NCI-H748 treated with DMSO at 0.1 percent for 48 hours (cell line): ENCODE data around the gene ABLIM3.

Experiments
- DNase-seq: peaks from one replicate; lab custom pipeline; 2025; lab: John Stamatoyannopoulos, UW

ABLIM3 gene

DNA sequence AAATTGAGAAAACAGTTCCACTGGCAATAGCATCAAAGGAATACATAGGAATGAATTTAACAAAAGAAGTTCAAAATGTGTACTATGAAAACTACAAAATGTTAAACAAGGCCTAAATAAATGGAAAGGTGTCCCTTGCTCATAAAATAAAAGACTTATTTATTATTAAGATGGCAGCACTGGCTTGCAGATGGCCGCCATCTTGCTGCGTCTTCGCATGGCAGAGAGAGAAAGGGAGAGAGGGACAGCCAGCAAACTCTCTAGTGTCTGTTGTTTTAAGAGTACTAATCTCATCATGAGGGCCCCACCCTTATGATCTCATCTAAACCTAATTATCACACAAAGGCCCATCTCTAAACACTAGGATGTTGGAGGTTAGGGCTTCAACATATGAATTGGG lies 47.1 kb downstream of the ABLIM3 start:
- no peak for DNase-seq

GRCh38 chr5:149195337-149195887 lies 54.1 kb downstream of the ABLIM3 start:
- DNase-seq: no peak

DNA sequence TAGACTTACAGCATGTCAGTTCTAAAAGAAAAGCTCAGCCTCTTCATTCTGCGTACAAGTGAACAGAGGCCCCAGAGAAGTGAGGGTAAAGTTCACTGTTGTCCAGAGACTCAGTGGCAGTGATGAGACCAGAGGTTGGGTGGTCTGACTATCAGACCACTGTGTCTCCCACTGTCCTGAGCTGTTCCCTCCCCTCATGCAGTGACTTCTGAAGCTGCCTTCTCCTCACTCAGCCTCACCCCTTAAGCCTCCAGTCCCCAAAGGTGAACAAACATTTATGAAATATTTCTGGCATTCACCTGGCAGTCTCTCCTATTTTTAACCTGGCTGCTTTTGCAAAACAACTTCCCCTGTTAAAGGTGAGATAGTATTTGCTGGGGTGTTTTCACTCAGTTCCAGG lies 54.7 kb downstream of the ABLIM3 start:
- DNase-seq: no peak

GRCh38 chr5:149198148-149198547 lies 56.9 kb downstream of the ABLIM3 start:
- DNase-seq: no peak

- no peak for DNase-seq
Measured at GRCh38 chr5:149200355-149200754, 59.1 kb downstream of the ABLIM3 start.

DNA sequence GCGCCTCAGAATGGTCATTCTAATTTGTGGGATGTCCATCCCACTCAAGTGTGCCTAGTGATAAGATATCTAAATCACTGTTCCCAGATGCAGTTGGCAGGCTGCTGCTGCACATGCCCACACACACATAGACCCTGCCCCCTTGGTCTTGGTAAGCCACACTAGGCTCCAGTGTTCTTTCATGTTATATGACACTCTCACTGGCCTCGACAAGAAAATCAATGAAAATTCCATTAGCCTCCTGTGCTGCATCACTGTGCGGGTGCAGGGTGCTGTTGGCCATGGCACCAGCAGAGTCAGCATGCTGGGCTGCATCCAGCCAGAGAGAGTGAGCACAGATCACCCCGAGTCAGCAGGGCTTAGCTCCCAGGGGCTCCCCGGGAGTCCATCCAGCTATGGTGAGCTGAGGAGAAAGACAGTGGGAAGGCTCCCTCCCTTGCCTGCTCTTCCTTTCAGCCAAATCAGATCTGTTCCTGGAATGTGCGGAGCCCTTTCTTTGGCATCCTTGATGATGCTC lies 59.9 kb downstream of the ABLIM3 start:
- DNase-seq: no peak

- no peak for DNase-seq
Measured at GRCh38 chr5:149202910-149203451, 61.7 kb downstream of the ABLIM3 start.

DNA sequence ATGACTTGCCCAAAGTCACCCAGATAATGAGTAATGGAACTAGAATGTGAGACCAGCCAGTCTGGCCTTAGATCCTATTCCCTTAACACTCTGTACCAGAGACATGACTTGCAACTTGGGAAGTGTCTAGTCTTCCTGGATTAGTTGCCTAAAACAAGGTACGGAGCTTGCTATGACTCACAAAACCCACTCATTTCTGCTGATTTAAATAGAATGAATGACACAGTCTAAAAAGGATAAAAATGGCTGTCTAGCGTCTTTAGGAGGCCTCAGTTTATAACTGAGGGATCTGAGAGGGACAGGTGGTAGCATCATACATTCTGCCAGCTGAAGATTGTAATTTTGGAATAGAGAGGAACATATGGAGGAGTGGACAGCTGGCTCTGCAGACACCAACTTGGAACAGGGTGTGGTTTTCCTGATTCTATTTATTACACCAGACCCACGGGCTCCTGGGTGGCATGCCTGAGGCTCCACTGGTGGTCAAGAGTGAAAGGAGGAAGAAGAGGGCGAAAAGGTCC lies 62.7 kb downstream of the ABLIM3 start:
- DNase-seq: no peak

DNA sequence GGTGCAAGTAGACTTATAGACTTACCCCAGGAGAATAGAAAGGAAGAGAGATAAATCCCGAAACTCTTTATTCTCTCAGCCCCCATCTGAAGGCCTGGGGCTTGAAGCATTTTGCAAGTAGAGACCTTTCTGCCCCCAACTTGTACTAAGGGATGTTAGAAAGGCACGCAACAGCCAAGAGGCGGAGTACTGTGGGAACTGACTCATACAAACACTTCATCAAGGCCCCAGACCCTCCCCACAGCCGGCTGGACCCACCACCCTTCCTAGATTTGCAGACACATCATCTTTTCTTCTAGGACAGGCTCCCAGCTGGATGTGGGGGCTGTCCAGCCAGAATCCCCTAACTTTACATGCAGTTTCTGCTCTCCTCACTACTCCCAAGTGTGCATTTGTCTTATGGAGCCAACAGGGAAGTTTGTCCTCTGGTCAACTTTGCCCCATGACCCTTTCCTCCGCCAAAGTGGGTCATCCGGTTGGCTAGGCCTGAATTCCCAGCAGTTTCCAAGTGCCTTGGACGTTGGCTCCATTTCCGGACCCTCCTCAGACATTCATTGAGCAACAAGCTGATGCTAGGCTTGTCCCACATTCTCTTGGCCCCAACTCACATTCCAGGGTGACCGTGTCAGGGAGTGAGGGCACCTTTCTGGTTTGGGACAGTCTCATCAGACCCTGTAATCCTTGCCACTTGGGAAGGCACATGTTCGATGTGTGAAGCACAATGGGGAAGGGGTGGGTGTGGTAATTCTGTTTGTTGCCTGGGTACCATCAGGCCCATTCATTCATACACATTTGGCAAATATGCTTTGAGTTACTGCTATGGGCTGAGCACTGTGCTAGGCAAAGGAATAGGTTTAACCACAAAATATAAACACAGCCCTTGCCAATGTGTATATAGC lies 64.6 kb downstream of the ABLIM3 start:
- no peak for DNase-seq

GRCh38 chr5:149206524-149207141 lies 65.3 kb downstream of the ABLIM3 start:
- DNase-seq: no peak

DNA sequence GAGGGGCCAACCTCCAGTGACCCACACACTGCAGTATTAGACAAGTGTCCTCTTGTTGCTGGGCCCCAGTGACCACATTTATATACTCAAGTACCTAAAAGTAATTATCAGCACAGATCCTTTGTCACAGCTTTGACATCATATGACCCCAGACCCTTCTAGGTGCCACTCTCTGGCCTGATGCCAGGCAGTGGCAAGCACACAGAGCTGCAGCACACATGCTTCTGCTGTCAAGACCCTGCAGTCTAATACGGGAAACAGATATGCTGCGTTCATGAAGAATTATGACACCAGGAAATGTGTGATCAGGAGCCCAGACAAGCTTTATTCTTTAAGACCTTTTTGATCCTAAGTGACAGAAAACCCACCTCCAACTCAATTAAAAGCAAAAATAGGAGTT lies 66.5 kb downstream of the ABLIM3 start:
- no peak for DNase-seq

DNA sequence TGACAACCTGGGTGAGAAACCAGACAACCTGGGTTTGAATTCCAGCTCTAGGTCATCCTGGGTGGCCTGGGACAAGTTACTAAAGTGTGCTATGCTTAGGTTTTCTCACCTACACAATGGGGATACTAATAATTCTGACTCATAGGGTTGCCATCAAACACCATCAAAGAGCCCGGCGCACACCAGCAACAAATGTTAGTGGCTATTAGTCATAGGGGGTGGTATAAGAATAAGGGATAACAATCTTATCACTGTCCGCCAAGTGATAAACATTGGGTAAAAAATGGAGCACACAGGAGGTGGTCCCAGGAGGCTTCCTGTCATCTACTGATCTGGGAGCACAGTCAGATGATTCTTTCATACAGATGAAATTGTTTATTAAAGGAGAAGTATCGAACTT lies 68.9 kb downstream of the ABLIM3 start:
- no peak for DNase-seq

- no peak for DNase-seq
Measured at GRCh38 chr5:149210968-149211490, 69.7 kb downstream of the ABLIM3 start.

DNA sequence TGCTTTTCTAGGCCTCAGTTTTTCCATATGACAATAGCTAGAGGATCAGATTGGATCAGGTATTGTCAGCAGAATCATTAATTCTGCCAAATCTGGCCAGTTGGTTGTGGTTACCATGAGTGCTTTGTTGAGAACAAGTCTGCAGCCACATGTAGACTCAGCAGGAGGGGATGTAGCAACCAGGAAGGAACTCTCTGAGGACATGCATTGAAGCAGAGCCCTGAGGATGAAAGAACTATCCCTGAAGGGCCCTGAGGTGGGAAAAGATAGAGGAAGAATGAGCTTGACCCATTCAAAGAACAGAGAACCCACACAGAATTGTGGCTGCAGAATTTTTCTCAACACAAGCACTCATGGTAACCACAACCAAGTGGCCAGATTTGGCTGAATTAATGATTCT lies 70.3 kb downstream of the ABLIM3 start:
- no peak for DNase-seq

GRCh38 chr5:149212198-149212951 lies 71.1 kb downstream of the ABLIM3 start:
- no peak for DNase-seq

DNA sequence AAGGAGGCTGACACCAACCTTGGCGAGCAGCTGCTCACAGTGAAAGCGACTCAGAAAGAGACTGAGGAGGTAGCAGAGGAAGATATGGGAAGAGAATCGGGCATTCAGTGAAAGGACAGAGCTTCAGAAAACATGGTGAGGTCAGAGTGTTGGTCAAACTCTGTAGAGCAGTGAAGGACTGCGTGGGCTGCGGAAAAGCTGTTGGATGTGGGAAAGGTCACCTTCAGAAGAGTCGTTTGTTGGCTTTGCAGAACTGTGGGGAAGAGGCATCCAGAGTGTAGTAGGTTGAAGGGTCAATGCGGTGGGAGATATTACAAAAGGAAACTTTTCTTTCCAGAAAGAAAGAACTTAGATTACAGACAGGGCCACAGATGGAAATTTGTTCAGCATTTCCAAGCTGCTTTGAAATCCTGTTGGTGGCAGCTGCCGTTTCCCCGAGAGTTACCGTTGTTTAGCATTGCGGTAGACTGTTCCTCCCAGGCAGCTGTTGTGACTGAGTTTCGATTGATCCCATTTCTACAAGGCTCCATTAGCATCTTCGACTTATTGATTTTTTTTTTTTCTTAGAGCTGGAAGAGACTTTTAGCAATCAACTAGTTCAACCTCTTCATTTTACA lies 72.1 kb downstream of the ABLIM3 start:
- DNase-seq: no peak

GRCh38 chr5:149215478-149216090 lies 74.3 kb downstream of the ABLIM3 start:
- DNase-seq: no peak

DNA sequence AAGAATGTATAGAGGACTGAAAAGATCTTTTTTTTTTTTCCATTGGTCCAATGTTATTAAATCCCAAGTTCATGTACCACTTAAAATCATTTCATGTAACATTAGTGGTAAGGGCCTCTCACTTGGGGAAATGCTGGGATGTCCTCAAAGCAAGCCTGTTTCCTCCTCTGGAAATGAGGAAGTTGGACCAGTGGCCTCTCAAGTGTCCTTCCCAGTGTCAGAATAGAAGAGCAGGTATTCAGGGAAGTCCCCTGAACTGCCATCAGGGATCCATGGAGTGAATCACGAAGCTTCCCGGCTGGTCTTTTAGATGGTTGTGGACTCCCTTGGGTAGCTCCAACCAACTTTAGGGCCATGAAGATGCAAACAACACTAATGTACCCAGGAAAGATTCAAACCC lies 75.2 kb downstream of the ABLIM3 start:
- DNase-seq: no peak

DNA sequence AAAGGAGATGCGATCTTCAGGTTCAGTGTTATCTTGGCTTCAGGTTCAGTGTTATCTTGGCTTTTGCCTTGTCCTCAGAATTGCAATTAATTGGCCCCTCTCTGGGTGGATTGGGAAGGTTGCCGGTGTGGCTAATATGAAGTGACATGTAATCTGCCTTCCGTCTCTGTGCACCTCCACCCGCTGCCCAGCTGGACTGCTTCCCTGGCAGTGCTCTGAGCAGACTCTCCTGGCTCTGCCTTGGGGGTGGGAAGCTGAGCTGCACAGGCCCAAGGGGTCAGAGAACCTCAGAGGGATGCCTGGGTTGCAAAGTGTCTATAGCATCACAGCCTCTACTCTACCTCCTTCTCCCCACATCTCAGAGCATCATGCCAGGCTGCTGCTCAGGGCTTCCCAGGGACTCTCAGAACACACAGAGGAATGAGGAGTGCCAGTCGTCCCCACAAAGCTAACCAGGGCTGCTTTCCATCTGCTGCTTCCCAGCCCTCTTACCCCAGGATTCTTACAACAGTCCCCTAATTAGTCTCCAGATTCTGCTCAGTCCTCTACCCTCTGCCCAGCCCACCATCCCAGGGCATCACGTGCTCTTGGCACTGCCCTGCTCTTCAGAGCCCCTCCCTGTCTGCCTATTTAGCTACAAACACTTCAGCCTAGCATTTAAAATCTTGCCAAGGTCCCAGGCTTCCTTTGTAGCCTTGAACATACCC lies 76.0 kb downstream of the ABLIM3 start:
- no peak for DNase-seq

GRCh38 chr5:149217803-149218155 lies 76.5 kb downstream of the ABLIM3 start:
- DNase-seq: no peak
